Anterior cingulate cortex (tissue), 58 donors: Measurements from ENCODE around the gene ERGIC1.
"Not testable (repeated sequence)": the region's sequence is repeated elsewhere in the genome, so short reads cannot be mapped to it uniquely, and the experiment has no call there.

Experiments used
- DNase-seq, 58 donors: peaks; one replicate each; lab custom pipeline; 2025; lab: John Stamatoyannopoulos, UW

Gene ERGIC1

DNA sequence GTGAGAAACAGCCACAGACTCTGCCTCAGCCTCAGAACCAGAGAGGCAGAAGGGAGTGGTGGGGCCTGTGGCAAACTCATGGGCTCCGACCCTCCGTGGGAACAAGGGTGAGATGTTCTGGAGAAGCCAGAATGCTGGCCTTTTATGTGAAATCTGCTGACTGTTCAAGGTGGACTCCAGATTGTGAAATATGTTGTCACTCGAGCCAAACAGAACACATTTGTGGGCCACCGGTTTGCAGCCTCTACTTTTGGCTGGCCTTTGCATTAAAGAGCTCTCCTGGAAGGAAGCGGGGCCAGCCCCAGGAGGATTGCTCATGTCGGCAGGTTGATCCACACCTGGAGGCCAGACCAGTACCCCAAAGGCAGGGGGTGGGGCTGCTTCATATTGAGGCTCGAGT, 62.4 kb downstream of the ERGIC1 start:
- DNase-seq: no peak

- not testable (repeated sequence) for DNase-seq
These were observed 63.0 kb downstream of the ERGIC1 start for GRCh38 chr5:172897067-172897466.

DNA sequence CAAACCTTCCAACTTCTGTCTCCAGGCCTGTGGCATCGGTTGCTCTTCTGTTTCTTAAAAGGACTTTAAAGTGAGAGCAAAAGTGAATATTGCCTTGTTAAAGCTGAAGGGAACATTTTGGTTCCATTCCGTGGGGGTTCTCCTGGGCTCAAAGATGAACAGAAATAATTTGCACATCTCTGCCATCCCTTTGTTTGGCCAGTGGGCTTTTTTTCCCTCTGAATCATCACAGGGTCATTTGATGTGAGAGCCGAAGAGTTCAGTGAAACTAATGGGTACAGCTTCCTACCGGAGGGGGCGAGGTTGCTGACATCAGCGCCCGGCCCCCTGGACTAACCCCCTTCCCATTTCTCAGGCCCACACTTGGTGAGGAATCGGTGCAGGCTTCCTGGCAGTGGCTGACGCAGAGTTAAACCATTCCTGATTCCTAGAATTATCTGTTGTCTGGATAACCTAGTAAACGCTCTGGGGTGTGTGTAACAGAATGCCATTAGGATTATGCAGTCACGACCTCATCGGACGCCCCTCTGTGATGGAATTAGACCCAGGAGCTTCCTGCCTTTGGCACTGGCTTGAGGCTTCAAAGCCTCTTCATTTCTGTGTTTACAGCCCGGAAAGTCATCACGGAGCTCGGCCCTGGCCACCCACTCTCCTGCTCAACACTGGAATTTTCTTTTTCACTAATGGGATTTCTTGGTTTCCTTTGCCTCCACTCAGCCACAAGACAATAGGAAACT, 63.6 kb downstream of the ERGIC1 start:
- DNase-seq: no peak

GRCh38 chr5:172898218-172898842, 64.3 kb downstream of the ERGIC1 start:
- DNase-seq: no peak

DNA sequence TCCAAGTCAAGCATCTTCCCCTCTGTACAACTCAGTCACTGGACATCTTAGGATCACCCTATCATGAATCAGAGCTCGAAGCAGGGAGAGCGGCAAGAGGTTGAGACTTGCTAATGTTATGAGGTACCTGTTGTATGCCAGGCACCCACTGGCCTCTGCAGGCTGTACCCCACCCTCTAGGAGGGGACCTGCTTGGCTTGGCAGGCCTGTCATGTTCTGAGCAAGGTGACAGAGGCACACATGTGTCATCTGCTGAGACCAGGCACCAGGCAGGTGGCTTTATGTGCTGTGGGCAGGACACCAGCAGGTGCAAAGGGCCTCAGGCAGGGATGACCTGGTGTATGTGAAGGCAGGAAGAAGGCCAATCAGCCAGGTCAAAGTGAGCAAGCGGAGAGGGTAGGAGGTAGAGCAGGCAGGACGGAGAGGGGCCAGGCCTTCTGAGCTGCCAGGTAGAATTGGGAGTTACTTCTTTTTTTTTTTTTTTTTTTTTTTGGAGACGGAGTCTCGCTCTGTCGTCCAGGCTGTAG, 64.9 kb downstream of the ERGIC1 start:
- DNase-seq: no peak

- no peak for DNase-seq
These were observed 65.4 kb downstream of the ERGIC1 start for GRCh38 chr5:172899436-172899835.

GRCh38 chr5:172901012-172901780, 67.1 kb downstream of the ERGIC1 start:
- DNase-seq: peak in 1 of 58 donors; percentile 16

DNA sequence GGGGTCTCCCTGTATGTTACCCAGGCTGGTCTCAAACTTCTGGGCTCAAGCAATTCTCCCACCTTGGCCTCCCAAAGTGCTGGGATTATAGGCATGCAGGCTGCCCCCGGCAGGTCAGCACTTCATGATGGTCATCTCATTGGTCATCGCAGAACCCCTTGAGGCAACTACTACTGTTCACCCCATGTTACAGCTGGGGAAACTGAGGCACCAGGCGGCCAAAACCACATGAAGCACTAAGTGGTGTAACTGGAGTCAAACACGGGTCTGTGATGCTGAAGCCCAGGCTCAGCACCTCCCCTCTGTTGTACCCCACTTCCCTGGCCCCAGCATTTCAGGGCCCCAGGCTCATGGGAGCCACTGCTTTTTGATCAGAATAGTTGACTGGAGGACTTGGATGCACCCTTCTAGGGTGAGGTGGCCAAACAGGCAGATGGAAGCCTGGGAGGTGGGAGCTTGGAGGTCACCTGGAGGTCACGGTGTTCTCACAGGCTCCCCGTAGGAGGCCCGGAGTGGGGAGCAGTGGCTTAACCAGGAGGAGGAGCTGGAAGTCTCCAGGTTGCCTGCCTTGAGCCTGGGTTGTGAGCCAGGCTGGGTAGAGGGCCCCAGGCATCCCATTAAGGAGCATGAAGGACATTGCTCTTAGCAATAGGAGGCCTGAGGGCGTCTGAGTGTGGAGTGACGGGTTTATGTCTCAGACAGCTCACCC, 67.9 kb downstream of the ERGIC1 start:
- no peak for DNase-seq

DNA sequence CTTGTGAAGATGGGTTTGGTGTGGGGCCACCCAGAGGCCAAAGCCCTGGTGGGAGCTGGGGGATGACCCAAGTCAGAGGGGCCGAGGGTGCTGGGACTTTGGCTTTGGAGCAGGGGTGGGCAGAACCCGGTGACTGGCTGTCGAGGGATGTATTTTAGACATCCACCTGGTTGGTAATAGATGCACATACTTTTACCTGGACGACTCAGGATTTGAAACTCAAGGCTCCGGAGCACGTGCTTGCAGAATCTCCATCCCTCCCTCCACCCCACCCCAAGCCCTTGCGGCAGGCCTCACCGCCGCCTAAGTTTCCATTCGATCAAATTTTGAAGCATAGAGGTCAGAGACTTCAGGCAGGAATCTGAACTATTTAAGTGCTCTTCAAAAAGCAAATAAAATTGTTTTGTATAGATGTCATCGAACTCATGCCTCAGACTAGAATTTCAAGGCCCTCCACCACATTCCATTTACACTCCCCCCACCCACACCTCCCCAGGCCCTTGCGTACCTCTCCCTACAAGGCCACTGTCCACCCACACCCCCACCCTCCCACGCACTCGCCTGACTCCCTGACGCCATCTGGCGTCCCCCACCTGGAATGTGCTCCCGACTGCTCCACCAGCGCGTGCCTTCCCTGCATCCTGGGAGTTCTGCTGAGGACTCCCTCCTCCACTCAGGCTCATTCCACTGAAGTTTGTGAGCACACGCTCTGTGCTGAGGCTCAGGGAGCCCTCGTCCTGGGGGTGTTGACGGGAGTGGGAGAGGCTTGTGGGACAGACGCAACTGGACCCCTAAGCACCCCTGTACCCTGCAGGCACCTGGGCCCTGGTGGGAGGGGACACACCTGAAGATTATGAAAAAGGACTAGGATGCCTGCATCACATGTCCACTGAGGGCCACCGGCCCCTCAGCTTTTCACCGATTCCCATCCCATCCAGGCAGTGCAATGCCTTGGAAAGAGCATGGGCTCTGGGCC, 68.7 kb downstream of the ERGIC1 start:
- peak in 21 of 58 donors; percentile 8 to 68 (median 24) for DNase-seq

DNA sequence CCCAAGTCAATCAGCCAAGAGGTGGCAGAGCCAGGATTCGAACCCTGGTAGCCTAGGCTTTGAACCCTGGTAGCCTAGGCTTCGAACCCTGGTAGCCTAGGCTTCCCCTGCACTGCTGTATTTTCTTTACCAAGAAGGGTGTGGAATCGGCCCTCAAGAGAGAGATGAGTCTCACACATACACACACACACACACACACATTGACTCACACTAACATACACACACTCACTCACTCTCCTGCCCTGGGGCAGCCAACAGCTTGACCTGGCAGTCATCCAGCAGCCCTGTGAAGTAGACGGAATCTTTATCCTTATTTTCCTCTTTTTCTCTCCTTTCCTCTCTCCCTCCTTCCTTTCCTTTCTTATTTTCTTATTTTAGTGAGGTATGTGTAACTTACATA, 69.7 kb downstream of the ERGIC1 start:
- DNase-seq: peak in 1 of 58 donors; percentile 23

DNA sequence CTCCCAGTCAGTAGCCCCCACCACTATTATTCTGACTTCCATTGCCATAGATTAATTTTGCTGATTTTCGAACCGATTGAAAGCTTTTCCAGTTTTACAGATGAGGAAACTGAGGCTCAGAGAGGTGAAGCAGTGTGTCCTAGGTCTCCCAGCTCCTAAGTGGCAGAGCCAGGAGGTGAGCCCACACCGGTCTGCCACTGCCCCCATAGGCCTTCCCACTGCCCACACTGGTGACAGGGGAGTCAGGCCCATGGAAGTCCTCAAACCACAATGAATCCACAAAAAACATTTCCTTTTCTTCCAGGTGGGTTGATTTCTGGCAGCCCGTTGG, 70.2 kb downstream of the ERGIC1 start:
- no peak for DNase-seq

DNA sequence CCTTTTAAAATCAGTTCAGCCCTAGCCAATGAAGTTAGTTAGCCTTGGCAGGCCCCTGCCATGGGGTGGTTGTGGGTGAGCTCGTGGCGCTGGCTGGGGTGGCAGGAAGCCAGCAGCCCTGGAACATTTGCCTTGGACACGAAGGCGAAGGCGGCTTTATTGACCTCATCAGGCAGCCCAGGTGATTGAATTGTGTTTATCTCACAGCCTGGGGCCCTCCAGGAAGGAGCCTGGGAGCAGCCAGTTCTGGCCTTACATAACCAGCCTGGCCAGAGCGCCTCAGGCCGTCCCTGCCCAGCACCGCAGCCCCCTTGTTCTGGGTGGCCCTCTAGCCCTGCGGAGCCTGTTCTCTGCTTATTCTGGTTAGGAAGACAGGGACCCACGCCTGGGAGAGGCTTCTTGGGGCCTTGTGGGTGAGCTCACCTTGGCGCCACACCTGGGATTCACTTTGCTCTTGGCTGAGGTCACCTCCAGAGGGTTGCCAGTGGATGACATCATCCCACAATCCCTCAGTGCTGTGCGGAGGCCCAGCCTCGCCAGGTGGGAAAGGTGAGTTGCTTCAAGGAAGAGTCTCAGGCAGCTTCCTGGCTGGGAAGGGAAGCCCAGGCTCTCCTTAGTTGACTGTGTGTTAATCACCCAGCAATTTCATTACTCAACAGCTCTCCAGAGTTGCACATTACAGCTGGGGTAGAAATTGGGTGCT, 70.7 kb downstream of the ERGIC1 start:
- DNase-seq: peak in 24 of 58 donors; percentile 13 to 69 (median 31)

DNA sequence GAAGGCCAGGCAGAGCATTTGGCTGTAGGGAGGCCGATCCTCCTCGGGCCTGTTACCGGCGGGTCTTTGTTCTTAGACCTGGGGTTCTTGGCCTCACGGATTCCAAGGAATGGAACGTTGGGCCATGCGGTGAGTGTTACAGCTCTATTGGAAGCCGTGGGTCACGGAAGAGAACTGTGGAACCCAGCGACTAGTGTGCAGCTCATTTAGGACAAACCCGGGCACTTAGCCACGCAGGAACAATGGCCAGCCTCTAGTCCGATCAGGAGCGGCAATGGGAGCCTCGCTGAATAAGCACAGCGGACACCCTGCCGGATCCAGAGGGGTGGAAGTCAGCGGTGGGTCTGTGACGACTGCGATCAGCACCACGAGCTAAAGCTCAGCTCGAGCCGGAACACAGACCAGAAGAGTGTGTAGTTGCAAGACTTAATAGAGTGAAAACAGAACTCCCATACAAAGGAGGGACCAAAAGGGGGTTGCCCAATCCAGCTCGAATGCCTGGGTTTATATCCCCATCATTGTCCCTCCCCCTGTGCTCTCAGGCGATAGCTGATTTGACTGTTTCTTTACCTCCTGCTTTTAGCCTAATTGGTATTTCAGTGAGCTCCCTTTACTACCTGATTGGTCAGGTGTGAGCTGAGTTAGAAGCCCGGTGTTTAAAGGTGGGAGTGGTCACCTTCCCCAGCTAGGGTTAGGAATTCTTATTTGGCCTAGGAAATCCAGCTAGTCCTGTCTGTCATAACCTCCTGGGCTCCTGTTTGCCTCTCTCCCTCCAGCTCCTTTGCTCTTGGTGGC, 71.5 kb downstream of the ERGIC1 start:
- peak in 42 of 58 donors; percentile 10 to 78 (median 41) for DNase-seq

DNA sequence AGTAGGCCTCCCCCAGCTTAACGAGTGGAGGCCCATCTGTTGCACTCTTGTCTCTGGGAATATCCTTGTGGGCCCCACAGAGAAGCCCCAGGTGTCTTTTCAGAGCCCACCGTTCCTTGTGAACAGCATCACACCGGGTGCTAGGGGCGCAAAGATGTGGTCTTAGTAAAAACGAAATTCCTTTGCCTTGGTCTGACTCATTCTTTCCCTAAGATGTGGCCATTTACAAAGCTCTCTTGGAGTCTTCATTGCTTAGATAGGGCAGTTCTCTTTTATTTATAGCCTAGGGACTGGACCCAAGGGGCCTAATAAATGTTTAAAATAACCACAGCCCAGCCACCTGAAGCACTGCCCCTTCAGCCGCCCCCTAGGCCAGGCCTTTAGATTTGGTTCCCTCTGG, 72.4 kb downstream of the ERGIC1 start:
- no peak for DNase-seq

DNA sequence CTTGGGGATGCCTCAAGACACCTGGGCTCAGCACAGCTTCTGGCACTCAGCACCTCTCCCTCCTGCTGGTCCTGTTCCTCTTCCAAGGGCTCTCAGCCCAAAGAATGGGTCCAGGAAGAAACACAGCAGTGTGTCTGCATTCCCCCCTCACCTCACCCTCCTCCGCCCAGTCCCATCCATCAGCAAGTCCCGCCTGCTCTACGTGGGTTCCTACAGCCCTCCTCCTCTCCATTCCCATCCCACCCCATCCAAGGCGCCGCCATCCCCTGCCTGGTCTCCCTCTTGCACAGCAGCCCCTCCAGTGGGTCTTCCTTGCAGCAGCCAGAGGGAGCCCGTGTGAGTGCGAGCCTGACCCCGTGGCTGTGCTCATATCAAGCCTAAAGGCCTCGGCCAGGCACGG, 72.8 kb downstream of the ERGIC1 start:
- DNase-seq: no peak

GRCh38 chr5:172907657-172908056, 73.6 kb downstream of the ERGIC1 start:
- DNase-seq: no peak

DNA sequence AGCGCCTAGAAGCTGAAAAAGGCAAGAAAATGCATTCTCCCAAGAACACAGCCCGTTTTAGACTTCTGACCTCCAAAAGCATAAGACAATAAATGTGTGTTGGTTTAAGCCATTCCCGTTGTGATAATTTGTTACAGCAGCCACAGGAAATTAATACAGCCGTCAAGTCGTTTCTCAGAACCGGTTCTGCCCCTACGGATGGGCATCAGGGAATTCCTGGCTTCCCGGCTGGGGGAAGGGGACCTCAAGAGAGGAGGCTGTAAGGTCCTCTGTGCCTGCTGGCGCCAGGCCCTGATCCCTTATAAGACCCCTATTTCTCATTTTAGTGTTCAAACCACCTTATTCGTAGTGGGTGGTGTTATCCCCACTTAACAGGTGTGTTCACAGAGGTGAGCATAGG, 74.6 kb downstream of the ERGIC1 start:
- no peak for DNase-seq

- DNase-seq: no peak
These were observed 76.0 kb downstream of the ERGIC1 start for GRCh38 chr5:172909931-172910502.
